GM18502 (cell line): ENCODE results near the gene DENND1A.

ENCODE experiments used
- ATAC-seq: cut with Tn5 transposase; IDR thresholded peaks from one replicate; pipeline ENCODE4 v1.9.1; 2021; ENCODE audit warnings: mild to moderate bottlenecking; ENCODE audit not compliant: unreplicated experiment, poor library complexity

The DENND1A gene

GRCh38 chr9:123550797-123551196, 379.1 kb downstream of the DENND1A start:
- ATAC-seq, result no peak

GRCh38 chr9:123550012-123550411, 379.9 kb downstream of the DENND1A start:
- no peak for ATAC-seq

- ATAC-seq, result no peak
These were observed 381.0 kb downstream of the DENND1A start for GRCh38 chr9:123548741-123549545.

DNA sequence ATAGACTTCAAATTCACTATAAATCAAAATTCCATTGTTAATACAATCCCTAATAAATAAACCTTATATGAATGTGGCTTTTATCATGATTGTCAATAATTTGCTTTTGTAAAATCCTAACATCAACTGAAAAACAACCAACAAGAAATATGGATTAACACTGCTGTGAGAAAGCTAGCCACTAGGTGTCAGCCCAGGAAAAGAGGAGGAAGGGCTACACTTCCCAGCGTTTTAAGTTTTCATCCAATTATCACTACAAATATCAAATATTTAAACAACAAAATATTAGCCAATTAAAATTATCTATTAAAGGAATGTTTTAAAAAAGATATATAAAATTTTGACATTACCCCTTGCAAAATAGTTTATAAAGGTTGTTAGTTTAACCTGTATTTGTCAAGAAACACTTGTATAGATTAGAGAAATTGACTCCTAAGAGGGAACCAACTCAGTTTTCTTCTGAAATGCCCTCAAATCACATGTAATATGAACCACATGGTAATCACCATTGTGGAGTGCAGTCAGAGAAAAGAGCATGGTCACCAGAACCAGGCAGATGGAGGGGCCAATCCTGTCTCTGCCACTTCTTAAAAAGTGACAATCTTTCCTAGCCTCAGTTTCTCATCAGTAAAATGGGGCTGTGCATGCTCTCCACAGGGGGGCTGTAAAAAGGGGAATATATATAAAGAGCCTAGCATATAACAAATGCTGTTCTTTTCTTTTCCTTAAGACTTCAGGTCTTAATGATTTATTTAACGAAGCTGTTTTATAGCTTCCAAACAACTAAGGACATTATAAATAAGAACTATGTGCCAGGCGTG, 385.7 kb downstream of the DENND1A start:
- ATAC-seq, result no peak

- ATAC-seq, result no peak
These were observed 386.4 kb downstream of the DENND1A start for GRCh38 chr9:123543492-123543891.

DNA sequence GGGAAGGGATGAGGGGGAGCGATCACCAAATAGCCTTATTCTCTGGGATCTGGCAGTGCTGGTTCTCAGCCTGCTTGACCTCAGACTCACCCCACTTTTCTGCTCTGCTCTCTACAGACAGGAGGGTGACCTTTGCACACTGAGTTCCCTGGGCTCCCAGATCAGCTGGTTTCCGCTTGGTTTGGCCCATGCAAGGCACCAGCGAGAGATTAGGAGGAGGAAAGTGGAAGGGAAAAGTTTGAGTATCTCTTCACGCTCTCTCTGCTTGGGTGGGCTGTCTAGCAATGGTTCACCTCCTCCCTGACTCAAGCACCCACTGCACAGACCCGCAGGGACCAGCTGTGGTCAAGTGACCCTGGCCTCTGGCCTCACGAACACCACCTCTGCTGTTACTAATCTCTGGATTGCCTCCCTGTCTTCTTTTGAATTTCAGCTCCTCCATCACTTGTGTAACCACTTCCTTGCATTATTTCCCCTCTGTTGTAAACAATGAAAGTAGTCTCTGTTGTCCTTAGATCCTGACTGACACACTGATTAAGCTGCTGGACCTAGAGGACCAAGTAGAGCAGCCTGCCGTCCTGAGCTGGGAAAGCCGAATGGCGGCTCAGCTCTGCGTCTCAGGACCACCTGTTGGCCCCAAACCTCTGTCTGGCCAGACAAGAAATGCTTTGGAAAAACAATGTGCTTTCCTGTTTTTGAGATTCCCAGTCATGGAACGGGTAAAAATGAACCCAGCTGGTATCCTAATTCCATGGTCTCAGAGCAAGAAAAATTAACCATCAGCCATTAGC, 387.3 kb downstream of the DENND1A start:
- ATAC-seq, result no peak

DNA sequence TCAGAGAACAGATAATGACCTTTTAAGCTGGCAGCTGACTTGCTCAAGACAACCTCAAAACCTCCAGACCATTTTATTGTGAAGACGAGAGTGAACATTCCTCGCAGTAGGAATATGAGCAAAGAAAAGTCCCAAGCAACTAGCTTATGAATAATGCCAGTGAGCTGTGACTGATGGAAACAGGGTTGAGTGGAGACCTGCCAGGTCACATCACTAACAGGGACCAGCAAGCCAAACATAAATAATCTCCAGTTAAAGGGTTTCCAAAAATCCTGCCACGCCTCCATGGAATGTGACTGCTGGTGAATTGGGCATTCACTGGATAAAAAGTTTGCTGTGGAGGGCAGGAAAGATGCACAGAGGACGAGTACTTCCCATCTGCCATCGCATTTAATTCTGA, 388.5 kb downstream of the DENND1A start:
- ATAC-seq, result no peak

DNA sequence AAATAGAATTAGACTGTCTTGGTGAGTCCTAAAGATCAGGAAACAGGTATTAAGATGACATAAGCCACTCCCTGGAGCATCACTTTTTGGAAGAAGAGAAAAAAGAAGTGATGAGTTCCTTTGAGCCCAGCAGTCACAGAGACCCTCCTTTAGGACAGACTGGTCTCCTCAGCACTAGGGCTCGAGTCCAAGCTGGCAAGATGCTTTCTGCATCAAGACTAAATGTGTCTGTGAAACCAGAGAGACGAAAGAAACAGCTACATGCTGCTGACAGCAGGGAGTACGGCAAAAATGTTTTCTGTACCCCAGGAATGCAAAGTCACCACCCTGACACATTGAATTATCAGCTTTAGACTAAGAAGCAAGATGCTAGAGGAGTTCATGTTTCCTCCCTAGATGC, 389.5 kb downstream of the DENND1A start:
- no peak for ATAC-seq

DNA sequence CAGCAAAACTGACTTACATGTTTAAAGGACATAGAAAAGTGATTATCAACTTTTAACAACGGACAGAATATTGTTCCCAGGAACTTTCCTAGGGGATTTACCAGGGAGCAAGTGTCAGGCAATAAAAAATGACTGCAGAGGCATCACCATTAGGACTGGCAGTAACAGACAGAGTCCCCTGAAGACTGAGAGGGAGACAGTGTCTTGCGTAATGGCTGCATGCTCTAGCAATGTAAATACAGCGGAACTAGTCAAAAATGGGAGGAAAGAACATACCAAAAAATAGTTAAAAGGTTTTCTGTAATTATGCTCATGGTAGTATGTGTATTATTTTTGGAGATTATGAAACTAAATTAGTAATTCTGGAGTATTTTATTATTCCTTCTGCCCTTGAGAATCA, 392.1 kb downstream of the DENND1A start:
- ATAC-seq, result no peak

DNA sequence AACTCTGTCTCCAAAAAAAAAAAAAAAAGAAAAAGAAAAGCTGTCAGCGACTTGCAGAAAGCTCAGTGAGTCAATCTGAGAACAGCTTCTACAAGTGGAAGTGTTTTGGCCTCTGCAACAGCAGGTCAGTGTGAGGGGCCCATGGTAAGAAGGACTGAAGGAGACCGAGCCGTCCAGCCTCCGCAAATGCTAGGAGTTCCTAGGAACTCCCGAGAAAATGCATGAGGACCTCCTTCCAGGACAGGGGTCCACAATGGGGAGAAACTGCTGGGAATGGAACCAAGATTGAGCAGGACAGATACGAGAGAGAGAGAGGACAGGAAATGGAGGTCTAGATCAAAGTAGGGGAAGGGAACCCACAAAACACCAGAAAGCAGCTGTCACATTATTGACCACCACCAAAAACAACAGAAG, 393.5 kb downstream of the DENND1A start:
- ATAC-seq, result no peak

DNA sequence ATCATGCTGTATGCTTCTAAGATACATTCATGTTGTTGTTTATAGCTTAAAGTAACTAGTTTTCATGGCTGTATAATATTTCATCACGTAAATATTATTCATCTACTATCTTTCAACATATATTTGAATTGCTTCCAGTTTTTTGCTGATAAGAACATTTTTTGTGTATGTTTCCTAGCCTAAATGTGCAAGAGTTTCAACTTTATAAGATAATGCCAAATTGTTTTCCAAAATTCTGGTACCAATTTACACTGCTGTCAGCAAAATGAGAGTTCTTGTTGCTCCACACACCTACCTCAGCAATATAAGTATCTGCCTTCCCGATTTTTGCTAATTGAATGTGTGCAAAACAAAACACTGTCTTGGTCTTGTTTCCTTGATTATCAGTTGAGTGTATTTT, 395.6 kb downstream of the DENND1A start:
- ATAC-seq, result no peak

- ATAC-seq, result no peak
These were observed 399.7 kb downstream of the DENND1A start for GRCh38 chr9:123530244-123530643.

DNA sequence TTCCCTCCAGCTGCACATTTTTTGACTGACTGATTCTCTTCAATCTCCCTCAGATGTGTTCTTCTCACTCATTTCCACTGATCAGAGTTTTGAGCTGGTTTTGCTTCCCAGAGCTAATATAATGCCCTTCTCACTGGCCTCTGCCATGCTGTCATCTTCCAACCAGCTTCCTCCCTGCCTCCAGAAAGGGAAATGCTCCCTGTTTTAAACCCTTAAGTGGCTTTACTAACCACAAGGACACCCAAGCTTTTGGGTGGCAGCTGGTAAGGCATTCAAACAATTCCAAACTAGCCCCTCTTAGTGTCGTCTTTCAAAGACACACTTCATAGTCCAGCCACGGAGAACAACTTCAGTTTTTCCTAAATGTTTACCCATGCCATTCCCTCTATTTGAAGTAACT, 401.4 kb downstream of the DENND1A start:
- ATAC-seq, result no peak

- no peak for ATAC-seq
These were observed 401.9 kb downstream of the DENND1A start for GRCh38 chr9:123527981-123528380.

GRCh38 chr9:123525957-123526356, 404.0 kb downstream of the DENND1A start:
- no peak for ATAC-seq

DNA sequence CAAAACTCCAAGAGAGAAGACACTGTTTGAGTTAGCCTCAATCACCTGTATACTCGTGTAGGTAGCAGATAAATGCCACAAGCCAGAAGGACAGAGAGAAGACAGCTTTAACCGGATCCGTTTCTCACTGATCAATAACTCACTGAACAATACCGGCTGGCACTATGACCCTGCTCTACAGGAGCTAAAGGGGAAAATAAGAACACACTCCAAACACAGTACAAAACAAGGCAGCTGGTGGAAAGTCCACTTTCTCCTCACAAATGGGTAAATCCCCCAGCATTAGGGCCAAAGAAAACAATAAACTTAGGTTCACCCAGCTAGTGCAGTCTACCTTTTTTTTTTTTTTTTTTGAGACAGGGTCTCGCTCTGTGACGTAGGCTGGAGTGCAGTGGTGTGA, 404.5 kb downstream of the DENND1A start:
- no peak for ATAC-seq

DNA sequence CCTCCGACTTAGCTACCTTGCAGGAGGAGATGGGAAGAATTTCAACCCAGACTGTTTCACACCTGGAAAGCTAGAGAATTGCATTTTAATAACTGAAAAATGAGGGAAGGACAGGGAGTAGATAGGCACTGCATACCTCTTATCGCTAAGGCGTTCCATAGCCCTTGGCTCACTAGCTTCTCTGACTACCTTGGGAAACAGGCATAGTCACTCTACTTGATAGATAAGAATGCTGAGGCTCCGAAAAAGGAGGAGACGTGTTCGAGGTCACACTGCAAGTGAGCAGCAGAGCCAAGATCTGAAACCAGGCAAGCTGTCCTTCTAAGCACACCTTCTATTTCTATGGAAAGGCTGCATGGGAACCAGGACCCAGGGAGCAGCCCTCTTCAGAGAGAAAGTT, 405.1 kb downstream of the DENND1A start:
- ATAC-seq, result no peak

GRCh38 chr9:123523845-123524244, 406.1 kb downstream of the DENND1A start:
- no peak for ATAC-seq

DNA sequence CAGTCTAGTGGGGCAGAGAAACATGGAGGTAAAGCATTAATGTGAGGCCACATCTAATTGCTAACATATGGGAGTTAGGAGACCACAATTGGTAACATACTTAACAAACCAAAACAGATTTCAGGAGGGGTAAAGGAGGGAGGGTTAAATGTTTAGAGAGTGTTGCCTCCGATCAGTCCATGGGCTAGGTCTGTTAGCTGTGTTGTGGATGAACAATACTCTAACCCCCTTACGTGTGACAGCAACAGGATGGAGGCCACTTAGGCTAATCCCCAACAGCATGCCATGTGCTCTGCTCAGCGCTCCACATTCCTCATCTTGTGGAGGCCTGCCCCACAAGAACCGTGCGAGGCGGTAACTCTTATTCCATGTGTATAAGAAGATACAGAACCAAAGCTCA, 406.9 kb downstream of the DENND1A start:
- no peak for ATAC-seq

- no peak for ATAC-seq
These were observed 407.7 kb downstream of the DENND1A start for GRCh38 chr9:123522251-123522650.

DNA sequence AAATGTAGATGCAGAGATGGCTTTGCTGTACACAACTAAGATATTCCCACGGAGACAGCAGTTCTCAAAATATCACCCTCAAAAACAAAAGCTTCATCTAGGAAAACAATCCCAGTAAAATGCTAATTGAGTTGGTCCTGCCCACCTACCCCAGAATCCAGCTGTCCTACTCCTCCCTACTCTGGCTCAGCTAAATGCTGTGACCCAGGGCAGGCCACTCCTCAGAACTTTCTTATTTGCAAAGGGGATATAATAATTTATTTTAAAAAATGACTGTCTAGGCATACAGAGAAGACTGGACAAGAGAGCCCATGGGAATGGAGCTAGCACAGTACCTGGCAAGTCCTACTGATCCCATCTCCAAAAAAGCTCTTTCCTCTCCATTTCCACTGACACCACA, 411.6 kb downstream of the DENND1A start:
- ATAC-seq, result no peak
